SKM-1 treated with dmso at 0.1 percent for 144 hours (cell line): ENCODE results near the gene GAB2.

ENCODE experiments used
- DNase-seq: peaks from one replicate; lab custom pipeline; 2025; ENCODE audit not compliant: unreplicated experiment; lab: John Stamatoyannopoulos, UW

The GAB2 gene

GRCh38 chr11:78428266-78428636 is 10.6 kb upstream of the GAB2 start:
- DNase-seq, result no peak

- no peak for DNase-seq
Measured at GRCh38 chr11:78427615-78428265, 10.1 kb upstream of the GAB2 start.

DNA sequence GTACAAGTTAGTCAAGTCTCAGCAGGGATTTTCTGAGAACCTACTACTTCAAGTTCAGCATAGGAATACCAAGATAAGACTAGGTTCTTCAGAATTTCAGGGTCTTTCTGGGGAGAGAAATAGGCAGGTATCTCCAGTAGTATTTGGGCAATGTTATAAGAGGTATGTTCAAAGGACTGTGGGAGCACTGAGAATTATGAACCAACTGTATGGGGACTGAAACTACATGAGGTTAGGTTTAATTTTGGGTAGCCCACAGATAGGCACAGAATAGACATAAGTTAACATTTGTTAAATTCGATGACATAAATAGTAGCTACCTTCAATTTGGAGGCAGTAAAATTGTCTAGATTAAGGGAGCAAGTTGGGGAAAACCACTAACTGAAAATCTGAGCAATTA is 9.2 kb upstream of the GAB2 start:
- no peak for DNase-seq

DNA sequence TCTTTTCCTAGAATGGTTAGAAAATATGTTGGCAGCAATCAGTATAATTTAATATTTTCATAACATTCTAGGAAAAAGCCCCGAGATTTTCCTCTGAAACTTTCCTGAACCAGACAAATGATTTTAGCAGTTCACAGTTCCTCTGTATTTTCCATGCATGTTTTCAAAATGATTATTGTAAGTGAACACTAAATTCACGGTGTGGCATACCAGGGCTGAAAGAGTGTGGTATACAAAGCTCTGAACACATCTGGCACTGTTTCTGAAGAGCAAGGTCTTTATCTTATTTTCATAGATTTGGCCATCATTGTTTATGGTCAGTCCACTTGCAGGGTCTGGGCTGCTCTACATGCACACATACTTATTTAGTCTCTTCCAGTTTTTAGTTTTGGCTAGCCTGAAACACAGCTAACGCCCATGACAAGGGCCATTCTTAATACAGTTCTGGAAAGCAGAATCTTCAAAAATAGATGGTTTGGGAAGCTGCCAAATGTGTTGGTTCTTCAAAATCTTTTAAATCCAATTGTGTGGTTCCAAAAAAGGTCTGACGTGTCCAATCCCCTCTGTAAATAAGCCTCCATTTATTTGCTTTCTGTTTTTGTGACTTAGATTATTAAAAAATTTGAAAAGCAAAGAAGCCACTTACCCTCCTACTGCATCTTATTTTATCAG is 7.9 kb upstream of the GAB2 start:
- DNase-seq, result no peak

DNA sequence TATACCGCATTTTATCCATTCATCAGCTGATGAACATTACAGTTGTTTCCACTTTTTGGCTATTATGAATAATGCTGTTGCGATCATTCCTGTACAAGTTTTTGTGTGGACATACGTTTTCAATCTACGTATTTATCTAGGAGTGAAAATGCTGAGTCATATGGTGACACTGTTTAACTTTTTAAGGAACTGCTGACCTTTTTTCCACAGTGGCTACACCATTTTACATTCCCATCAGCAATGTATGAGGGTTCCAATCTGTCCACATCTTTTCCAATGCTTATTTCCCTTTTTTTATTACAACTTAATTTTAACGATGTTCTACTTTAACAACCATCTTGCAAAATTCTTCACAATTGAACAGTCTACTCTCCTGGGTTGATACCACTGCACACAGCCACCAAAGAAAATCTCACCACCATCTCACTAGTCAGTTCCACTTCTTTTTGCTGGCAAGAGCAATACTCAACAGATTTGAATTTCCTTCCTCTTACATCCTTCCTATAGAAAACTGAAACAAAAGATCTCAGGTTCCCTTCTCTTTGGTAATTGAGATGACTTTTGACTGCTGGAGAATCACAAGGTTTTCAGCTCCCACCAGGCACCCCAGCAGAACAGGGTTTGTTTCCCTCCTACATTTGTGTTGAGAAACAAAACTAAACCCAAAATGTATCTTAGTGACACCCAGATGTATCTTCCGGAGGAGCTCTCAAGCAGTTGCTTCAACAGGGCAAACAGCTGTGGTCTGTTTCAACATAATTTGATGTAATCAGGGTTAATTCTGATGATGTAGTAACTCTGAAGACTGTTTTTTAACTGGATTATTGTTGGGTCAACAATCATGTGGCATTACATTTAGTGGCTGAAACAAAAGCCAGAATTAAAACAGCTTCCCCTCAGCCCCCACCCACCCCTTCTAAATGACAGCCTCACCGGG is 7.0 kb upstream of the GAB2 start:
- peak; percentile 74 for DNase-seq

DNA sequence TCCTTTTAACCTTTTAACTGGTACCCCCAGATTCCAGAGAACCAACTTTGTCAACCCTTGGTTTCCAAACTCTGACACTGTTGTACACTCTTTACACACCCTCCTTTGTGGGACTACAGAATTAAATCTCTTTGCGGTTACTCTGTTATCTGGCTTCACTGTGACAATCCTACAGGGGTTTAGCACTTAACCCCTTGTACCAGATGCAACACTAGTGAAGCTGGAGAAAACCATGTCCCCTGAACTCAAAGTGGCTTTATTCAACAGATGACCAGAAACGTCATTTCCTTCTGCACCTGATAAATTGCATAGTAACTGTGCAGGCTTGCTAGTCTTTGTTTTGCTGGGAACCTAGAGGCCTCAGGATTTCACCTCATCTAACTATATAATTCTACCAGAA is 5.6 kb upstream of the GAB2 start:
- no peak for DNase-seq

DNA sequence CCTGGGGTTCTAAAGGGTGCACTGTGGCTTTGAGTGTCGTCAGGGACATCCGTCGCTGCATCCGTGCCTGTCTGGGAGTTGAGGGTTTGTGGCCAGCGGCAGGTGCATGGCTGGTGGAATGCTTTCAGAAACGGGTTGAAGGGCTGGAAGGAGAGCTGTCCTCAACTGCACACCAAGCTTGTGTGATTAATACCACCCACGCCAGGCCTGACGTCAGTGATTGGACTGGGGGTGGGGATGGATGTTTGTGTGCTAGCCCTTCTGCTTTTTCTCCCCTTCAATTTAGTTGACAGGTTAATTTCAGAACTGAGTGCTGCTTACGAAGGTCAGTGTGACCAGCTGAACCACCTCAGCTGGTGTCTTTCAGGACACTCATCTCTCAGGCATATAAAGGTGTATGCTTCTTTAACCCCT is 3.2 kb upstream of the GAB2 start:
- no peak for DNase-seq

GRCh38 chr11:78420255-78420764 is 2.7 kb upstream of the GAB2 start:
- DNase-seq, result no peak

DNA sequence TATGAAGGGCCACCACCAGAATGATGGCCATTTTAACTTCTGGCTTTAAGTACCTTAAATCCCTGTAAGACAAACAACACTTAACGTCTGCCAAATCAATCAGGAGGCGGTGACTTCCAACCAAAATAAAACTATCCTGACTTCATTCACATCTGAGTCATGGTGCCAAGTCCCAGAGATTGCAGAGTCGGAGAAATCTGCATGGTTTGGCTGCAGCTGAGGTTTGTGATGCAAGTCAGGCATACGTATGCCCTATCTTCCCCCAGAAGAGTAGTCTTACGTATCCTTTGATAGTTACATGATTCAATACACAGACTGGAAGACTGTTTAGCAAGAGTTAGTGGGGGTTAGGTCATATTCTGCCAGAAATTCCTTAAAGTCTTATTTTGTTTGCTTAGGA is 1.7 kb upstream of the GAB2 start:
- DNase-seq, result no peak

DNA sequence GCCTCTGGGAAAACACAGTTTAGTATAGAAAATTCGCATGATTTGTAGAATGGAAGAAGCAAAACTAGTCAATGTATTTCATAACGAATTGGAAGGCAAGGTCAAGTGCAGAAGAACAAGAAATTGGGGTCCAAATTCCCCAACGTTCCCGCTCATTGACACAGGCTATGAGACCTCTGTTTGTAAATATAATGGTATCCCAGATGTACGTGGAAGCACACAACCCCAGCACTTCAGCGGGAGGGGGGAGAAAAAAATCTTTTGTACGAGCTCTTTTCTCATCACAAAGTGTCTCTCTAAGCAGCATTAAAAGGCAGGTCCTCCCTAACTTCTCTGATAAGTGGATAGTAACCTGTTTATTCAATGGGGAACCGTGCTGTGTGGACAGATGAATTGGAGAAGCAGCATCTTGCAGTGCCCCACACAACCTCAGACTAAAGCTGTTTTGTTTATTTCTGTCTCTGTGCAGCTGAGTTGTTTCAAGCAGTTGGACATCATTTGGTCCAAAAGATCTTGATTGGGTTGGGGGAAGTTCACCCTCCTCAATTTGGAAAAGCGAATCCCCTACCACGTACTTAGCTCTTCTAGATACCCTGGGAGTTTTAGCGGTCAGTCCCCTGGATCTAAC is 1.1 kb upstream of the GAB2 start:
- no peak for DNase-seq

- DNase-seq, result peak; percentile 71
Measured at GRCh38 chr11:78417888-78418583, 416 bp upstream of the GAB2 start.

DNA sequence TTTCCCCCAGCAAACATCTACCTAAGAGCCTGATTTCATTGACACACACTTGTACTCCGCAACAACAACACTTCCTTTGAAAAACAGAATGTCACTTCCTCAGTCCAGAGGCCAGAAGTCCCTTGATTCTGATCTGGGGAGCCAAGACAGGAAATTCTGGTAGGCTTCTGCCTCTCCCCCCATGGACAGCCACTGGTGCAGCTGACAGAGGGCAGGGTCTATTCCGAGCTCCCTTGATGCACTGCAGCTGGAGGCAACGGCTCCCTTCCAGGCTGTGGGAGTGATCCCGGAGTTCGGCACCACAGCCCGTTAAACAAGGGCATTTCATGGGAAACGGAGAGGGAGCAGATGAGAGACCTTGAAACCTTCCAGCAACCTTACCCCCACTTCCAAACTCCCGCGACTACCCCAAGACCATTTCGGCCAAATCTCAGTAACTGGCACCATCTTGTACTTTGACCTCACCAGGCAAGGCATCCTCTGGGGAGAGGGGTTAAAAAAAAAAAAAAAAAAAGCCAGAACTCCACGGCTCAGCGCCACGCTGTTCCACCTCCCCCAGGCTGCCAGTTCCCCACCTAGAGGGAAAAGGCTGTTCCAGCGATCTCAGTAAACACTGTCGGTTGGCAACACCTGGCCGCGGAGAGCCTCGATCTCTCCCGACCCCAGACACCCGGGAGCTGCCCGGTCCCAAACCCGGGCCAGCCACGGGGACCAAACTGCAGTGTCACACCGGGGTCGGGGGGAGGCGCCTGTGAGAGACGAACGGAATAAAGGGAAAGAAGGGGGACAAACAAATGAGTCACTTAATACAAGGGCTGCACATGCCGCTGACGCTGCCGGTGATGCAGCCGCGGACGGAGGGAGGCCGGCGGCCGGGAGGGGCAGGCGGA is 1.1 kb downstream of the GAB2 start:
- DNase-seq, result peak; percentile 53

GRCh38 chr11:78415338-78415737 is 2.3 kb downstream of the GAB2 start:
- no peak for DNase-seq

DNA sequence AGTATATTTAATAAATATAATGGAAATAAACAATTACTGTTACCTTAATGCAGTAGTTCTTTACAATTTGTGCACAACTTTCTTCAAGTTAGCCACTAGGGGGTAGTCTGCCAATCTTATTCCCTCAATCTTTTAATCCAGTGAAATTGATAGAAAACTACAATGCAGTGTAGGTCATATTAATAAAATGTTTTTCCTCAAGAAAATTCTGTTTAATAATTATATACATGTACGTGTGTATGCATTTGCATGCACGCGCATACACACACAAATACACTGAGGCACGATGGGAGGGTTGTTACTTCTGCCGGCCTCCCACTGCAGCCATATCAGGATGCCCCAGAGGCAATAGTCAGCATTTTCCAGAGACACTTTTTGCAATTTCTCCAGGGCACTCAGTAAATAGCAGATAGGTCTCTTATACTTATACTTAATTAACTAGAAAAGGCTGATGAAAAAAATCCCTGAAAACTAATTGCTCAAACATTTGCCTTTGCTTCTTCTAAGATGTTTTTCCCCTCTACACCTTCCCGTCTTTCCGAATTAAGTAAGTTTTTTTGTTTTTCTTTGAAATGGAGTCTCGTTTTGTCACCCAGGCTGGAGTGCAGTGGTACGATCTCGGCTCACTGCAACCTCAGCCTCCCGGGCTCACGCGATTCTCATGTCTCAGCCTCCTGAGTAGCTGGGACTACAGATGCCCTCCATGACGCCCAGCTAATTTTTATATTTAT is 3.1 kb downstream of the GAB2 start:
- peak; percentile 15 for DNase-seq

GRCh38 chr11:78408619-78409018 is 9.0 kb downstream of the GAB2 start:
- DNase-seq, result no peak

- no peak for DNase-seq
Measured at GRCh38 chr11:78406568-78407196, 10.9 kb downstream of the GAB2 start.

GRCh38 chr11:78405805-78406204 is 11.8 kb downstream of the GAB2 start:
- DNase-seq, result no peak

DNA sequence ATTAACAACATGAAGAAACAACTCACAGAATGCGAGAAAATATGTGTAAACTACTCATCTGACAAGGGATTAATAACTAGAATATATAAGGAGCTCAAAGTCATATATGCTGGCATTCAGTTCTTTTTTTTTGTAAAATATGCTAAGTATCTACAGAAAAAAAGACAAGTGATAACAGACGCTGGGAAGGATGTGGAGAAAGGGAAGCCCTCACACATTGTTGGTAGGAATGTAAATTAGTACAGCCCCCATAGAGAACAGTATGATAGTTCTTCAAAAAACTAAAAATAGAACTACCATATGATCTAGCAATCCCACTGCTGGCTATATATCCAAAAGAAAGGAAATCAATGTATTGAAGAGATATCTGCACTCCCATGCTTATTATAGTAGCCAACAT is 13.8 kb downstream of the GAB2 start:
- no peak for DNase-seq

DNA sequence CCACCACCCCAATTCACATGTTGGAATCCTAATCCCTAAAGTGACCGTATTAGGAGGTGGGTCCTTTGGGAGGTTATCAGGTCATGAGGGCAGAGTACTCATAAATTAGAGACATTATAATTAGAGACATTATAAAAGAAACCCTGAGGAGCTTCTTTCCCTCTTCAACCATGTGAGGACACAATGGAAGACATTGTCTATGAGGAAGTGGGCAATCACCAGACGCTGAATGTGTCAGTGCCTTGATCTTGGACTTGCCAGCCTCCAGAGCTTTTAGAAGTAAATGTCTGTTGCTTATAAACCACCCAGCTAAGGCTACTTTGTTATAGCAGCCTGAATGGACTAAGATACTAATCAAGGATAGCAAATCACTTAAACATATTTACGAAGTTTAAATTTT is 14.8 kb downstream of the GAB2 start:
- DNase-seq, result no peak
